NCI-H1694 treated with DMSO at 0.1 percent for 48 hours (cell line): ENCODE results near the gene OR4F6.
"Not testable (repeated sequence)": the region's sequence is repeated elsewhere in the genome, so short reads cannot be mapped to it uniquely, and the experiment has no call there.

ENCODE experiments used
- DNase-seq: peaks from one replicate; lab custom pipeline; 2025; lab: John Stamatoyannopoulos, UW

The OR4F6 gene

GRCh38 chr15:101803209-101803608 lies at the start of gene OR4F6:
OR4F6 (plus strand) TSS chr15:101803509; CDS start chr15:101805720, 2,211 bp downstream.
- DNase-seq = no peak

- not testable (repeated sequence) for DNase-seq
These were observed 38.5 kb upstream of the OR4F6 start for GRCh38 chr15:101764669-101765339.

- not testable (repeated sequence) for DNase-seq
These were observed 38.0 kb upstream of the OR4F6 start for GRCh38 chr15:101765340-101765671.

- DNase-seq = no peak
These were observed 37.4 kb upstream of the OR4F6 start for GRCh38 chr15:101765772-101766456.

- not testable (repeated sequence) for DNase-seq
These were observed 36.1 kb upstream of the OR4F6 start for GRCh38 chr15:101767083-101767640.

GRCh38 chr15:101772921-101773320 lies 30.4 kb upstream of the OR4F6 start:
- no peak for DNase-seq

GRCh38 chr15:101773496-101774100 lies 29.7 kb upstream of the OR4F6 start:
- DNase-seq = no peak

- DNase-seq = no peak
These were observed 28.2 kb upstream of the OR4F6 start for GRCh38 chr15:101775136-101775535.

GRCh38 chr15:101778576-101778975 lies 24.7 kb upstream of the OR4F6 start:
- not testable (repeated sequence) for DNase-seq

- DNase-seq = not testable (repeated sequence)
These were observed 23.1 kb upstream of the OR4F6 start for GRCh38 chr15:101780225-101780624.

GRCh38 chr15:101781928-101782327 lies 21.4 kb upstream of the OR4F6 start:
- DNase-seq = no peak

GRCh38 chr15:101784644-101785043 lies 18.7 kb upstream of the OR4F6 start:
- no peak for DNase-seq

GRCh38 chr15:101786422-101786821 lies 16.9 kb upstream of the OR4F6 start:
- DNase-seq = not testable (repeated sequence)

- not testable (repeated sequence) for DNase-seq
These were observed 15.3 kb upstream of the OR4F6 start for GRCh38 chr15:101788001-101788400.

- not testable (repeated sequence) for DNase-seq
These were observed 14.6 kb upstream of the OR4F6 start for GRCh38 chr15:101788503-101789269.

GRCh38 chr15:101790748-101791147 lies 12.6 kb upstream of the OR4F6 start:
- not testable (repeated sequence) for DNase-seq

- DNase-seq = not testable (repeated sequence)
These were observed 9.3 kb upstream of the OR4F6 start for GRCh38 chr15:101793981-101794380.

- no peak for DNase-seq
These were observed 7.9 kb upstream of the OR4F6 start for GRCh38 chr15:101795455-101795854.

- DNase-seq = no peak
These were observed 3.6 kb upstream of the OR4F6 start for GRCh38 chr15:101799665-101800064.

- DNase-seq = no peak
These were observed 2.3 kb upstream of the OR4F6 start for GRCh38 chr15:101801048-101801447.

- DNase-seq = no peak
These were observed 367 bp downstream of the OR4F6 start for GRCh38 chr15:101803676-101804075.

GRCh38 chr15:101804375-101804774 lies 1.1 kb downstream of the OR4F6 start:
- no peak for DNase-seq
